Measurements from ENCODE around the gene MAIP1. TPM values are rescaled to one million over a fixed set of nuclear protein-coding genes. Genes with fewer than 3 reads are reported as not detected.
A peak's percentile ranks its signal among the peaks of the same experiment; 100 is the strongest.

Gene MAIP1
- total RNA-seq, 1 donor from 2014 or later = 18.0 TPM

- peaks cover 9% of the 10 kb centered on the region for H3K36me3 Mint-ChIP-seq (ENCODE audit: low read depth, unreplicated experiment)
- H3K27me3 Mint-ChIP-seq (ENCODE audit: unreplicated experiment) = peaks cover 4% of the 10 kb centered on the region
These were observed 639 bp downstream of the MAIP1 start for GRCh38 chr2:199956062-199956380.

GRCh38 chr2:199958014-199958413 is 2.6 kb downstream of the MAIP1 start:
- H3K36me3 Mint-ChIP-seq (ENCODE audit: low read depth, unreplicated experiment) = peaks cover 12% of the 10 kb centered on the region
- TF ChIP-seq, protein P1, sequence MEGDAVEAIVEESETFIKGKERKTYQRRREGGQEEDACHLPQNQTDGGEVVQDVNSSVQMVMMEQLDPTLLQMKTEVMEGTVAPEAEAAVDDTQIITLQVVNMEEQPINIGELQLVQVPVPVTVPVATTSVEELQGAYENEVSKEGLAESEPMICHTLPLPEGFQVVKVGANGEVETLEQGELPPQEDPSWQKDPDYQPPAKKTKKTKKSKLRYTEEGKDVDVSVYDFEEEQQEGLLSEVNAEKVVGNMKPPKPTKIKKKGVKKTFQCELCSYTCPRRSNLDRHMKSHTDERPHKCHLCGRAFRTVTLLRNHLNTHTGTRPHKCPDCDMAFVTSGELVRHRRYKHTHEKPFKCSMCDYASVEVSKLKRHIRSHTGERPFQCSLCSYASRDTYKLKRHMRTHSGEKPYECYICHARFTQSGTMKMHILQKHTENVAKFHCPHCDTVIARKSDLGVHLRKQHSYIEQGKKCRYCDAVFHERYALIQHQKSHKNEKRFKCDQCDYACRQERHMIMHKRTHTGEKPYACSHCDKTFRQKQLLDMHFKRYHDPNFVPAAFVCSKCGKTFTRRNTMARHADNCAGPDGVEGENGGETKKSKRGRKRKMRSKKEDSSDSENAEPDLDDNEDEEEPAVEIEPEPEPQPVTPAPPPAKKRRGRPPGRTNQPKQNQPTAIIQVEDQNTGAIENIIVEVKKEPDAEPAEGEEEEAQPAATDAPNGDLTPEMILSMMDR (IDR thresholded peaks at IDR 0.05; ENCODE audit: unreplicated experiment) = no peak
- H3K4me1 Mint-ChIP-seq (ENCODE audit: unreplicated experiment) = peaks cover 23% of the 10 kb centered on the region
- H3K4me3 Mint-ChIP-seq (ENCODE audit: unreplicated experiment) = no peak overlapping the region
- DNase-seq (ENCODE audit: low spot score) = no peak
- H3K27ac Mint-ChIP-seq (ENCODE audit: unreplicated experiment) = no peak overlapping the region
- H3K27me3 Mint-ChIP-seq (ENCODE audit: unreplicated experiment) = peaks cover 4% of the 10 kb centered on the region
- no peaks in the 10 kb centered on the region for H3K9me3 Mint-ChIP-seq (ENCODE audit: unreplicated experiment)

More at GRCh38 chr2:199956062-199956380, 639 bp downstream of the MAIP1 start:
- Mint-ChIP-seq H3K4me1 (ENCODE audit: unreplicated experiment) (peaks cover 23% of the 10 kb centered on the region), H3K9me3 (ENCODE audit: unreplicated experiment) (no peaks in the 10 kb centered on the region), H3K4me3 (ENCODE audit: unreplicated experiment) (peak overlapping the region; percentile 97), H3K27ac (ENCODE audit: unreplicated experiment) (peak overlapping the region; percentile 93)
- no peak for DNase-seq (ENCODE audit: low spot score)
- TF ChIP-seq, protein P1 (IDR thresholded peaks at IDR 0.05; ENCODE audit: unreplicated experiment) = no peak

GRCh38 chr2:199962203-199962602 is 6.8 kb downstream of the MAIP1 start:
- Mint-ChIP-seq H3K27me3 (ENCODE audit: unreplicated experiment) (peaks cover 1% of the 10 kb centered on the region), H3K4me3 (ENCODE audit: unreplicated experiment) (no peak overlapping the region), H3K4me1 (ENCODE audit: unreplicated experiment) (peaks cover 8% of the 10 kb centered on the region), H3K9me3 (ENCODE audit: unreplicated experiment) (no peaks in the 10 kb centered on the region), H3K36me3 (ENCODE audit: low read depth, unreplicated experiment) (peaks cover 8% of the 10 kb centered on the region), H3K27ac (ENCODE audit: unreplicated experiment) (no peak overlapping the region)
- no peak for DNase-seq (ENCODE audit: low spot score)
- TF ChIP-seq, protein P1 (IDR thresholded peaks at IDR 0.05; ENCODE audit: unreplicated experiment) = no peak

DNA sequence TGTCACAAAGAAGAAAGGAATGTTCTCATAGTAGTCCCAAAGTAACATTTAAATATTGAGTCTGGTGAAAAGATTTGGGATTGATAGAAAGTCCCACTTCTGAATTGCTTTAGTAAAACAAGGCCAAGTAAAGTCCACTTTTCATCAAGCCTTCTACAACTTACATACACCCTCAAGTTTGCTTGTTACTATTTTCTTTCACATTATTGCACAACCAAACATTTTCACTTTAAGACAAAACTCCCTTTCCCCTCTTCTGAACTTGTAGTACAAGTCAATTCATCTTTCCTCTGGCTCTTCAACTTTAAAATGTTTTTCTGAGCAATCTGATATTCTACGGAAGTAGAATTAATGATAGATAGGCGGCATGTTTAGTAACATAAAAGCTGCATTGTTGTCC is 11.0 kb downstream of the MAIP1 start:
- H3K36me3 Mint-ChIP-seq (ENCODE audit: low read depth, unreplicated experiment) = peaks cover 4% of the 10 kb centered on the region
- H3K4me3 Mint-ChIP-seq (ENCODE audit: unreplicated experiment) = no peak overlapping the region
- no peaks in the 10 kb centered on the region for H3K9me3 Mint-ChIP-seq (ENCODE audit: unreplicated experiment)
- no peak overlapping the region for H3K27ac Mint-ChIP-seq (ENCODE audit: unreplicated experiment)
- H3K27me3 Mint-ChIP-seq (ENCODE audit: unreplicated experiment) = peaks cover 1% of the 10 kb centered on the region
- H3K4me1 Mint-ChIP-seq (ENCODE audit: unreplicated experiment) = no peaks in the 10 kb centered on the region
- TF ChIP-seq, protein P1 (IDR thresholded peaks at IDR 0.05; ENCODE audit: unreplicated experiment) = no peak
- no peak for DNase-seq (ENCODE audit: low spot score)

GRCh38 chr2:199966976-199967375 is 11.6 kb downstream of the MAIP1 start:
- Mint-ChIP-seq H3K9me3 (ENCODE audit: unreplicated experiment) (no peaks in the 10 kb centered on the region), H3K4me1 (ENCODE audit: unreplicated experiment) (no peaks in the 10 kb centered on the region), H3K27me3 (ENCODE audit: unreplicated experiment) (peaks cover 1% of the 10 kb centered on the region), H3K27ac (ENCODE audit: unreplicated experiment) (no peak overlapping the region), H3K4me3 (ENCODE audit: unreplicated experiment) (no peak overlapping the region), H3K36me3 (ENCODE audit: low read depth, unreplicated experiment) (no peaks in the 10 kb centered on the region)
- DNase-seq (ENCODE audit: low spot score) = no peak
- TF ChIP-seq, protein P1 (IDR thresholded peaks at IDR 0.05; ENCODE audit: unreplicated experiment) = no peak
